C4-2B (cell line): ENCODE measurements around the gene HSPG2.
"Not testable (repeated sequence)": the region's sequence is repeated elsewhere in the genome, so short reads cannot be mapped to it uniquely, and the experiment has no call there.

Source experiments
- H3K27ac ChIP-seq: fragments of 450-650 bp; 2 replicates; pipeline ENCODE4 v1.5.1; 2017
- ZFX ChIP-seq: fragments of 450-650 bp; IDR thresholded peaks from 2 replicates; pipeline ENCODE4 v1.6.1; 2017
- TF ChIP-seq, protein P1 (sequence below): fragments of 450-650 bp; conservative IDR thresholded peaks from 2 replicates; pipeline ENCODE4 v1.5.1; 2017; ENCODE audit warnings: mild to moderate bottlenecking

The HSPG2 gene

DNA sequence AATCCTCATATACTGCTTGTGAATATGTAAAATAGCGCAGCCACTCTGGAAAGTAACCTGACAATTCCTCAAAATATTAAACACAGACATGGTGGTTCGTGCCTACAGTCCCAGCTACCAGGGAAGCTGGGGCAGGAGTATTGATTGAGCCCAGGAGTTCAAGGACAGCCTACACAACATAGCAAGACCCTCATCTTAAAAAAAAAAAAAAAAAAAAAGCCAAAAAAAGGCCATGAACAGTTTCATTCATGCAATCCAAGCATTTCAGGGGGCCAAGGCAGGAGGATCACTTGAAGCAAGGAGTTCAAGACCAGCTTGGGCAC lies 158.7 kb downstream of the HSPG2 start:
- TF ChIP-seq ZFX = no peak
- TF ChIP-seq, protein P1, sequence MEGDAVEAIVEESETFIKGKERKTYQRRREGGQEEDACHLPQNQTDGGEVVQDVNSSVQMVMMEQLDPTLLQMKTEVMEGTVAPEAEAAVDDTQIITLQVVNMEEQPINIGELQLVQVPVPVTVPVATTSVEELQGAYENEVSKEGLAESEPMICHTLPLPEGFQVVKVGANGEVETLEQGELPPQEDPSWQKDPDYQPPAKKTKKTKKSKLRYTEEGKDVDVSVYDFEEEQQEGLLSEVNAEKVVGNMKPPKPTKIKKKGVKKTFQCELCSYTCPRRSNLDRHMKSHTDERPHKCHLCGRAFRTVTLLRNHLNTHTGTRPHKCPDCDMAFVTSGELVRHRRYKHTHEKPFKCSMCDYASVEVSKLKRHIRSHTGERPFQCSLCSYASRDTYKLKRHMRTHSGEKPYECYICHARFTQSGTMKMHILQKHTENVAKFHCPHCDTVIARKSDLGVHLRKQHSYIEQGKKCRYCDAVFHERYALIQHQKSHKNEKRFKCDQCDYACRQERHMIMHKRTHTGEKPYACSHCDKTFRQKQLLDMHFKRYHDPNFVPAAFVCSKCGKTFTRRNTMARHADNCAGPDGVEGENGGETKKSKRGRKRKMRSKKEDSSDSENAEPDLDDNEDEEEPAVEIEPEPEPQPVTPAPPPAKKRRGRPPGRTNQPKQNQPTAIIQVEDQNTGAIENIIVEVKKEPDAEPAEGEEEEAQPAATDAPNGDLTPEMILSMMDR = no peak
- H3K27ac ChIP-seq = no peak overlapping the region

DNA sequence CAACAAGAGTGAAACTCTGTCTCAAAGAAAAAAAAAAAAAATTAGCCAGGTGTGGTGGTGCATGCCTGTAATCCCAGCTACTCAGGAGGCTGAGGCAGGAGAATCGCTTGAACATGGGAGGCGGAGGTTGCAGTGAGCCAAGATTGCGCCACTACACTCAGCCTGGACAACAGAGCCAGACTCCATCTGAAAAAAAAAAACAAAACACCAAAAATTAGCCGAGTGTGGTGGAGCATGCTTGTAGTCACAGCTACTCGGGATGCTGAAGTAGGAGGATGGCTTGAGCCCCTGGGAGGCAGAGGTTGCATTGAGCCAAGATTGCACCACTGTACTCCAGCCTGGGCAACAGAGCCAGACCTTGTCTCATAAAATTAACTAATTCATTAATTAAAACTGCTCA lies 160.2 kb downstream of the HSPG2 start:
- not testable (repeated sequence) for H3K27ac ChIP-seq

DNA sequence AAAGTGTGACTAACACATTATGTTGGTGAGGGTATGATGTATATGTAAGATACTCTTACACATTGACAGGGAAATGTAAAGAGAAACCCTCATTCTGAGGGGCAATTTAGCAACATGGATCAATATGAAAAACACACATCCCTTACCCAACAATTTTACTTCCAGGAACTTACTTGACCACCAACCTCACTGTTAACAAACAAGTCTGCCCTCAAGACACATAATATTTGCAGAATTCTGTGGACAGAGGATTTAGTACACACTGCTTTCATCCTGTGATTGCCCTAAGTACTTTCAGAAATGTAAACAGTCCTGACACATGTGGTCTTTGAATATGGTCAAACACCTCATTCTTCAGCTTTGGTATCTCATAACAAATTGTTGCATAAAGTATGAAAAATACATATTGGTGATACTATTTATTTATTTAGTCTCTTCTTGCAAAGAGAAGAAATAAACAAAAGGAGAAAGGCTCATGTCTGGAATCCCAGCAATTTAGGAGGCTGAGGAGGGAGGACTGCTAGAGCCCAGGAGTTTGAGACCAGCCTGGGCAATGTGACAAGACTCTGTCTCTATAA lies 161.0 kb downstream of the HSPG2 start:
- TF ChIP-seq, protein P1 = no peak
- no peak for TF ChIP-seq ZFX
- H3K27ac ChIP-seq = no peak overlapping the region

DNA sequence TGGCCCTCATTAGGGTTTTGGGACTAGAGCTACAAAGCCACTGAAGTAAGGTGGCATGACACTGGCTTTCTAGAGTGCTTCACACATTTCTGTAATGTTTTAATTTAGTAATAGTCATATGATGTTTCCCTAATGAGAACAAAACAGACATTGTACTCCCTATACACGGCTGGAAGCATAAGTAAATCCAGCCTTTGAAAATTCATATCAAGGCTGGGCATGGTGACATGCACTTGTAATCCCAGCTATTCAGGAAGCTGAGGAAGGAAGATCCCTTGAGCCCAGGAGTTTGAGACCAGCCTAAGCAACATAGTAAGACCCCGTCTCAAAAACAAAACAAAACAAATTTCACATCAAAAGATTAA lies 161.6 kb downstream of the HSPG2 start:
- TF ChIP-seq, protein P1 = no peak
- no peak for TF ChIP-seq ZFX
- H3K27ac ChIP-seq = no peak overlapping the region

DNA sequence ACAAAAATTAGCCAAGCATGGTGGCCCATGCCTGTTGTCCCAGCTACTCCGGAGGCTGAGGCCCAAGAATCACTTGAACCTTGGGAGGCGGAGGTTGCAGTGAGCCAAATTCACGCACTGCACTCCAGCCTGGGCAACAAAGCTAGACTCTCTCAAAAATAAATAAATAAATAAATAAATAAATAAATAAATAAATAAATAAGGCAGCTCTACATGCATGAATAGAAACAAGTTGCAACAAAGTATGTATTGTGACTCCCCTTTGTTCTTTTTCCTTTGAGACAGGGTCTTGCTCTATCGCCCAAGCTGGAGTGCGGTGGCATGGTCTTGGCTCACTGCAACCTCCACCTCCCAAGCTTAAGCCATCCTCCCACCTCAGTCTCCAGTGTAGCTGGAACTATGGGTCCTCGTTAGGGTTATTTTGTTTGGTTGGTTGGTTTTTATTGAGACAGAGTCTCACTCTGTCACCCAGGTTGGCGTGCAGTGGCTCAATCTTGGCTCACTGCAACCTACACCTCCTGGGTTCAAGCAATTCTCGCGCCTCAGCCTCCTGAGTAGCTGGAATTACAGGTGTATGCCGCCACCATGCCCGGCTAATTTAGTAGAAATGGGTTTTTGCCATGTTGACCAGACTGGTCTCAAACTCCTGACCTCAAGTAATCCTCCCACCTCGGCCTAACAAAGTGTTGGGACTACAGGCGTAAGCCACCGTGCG lies 162.1 kb downstream of the HSPG2 start:
- TF ChIP-seq, protein P1 = no peak
- TF ChIP-seq ZFX = no peak

DNA sequence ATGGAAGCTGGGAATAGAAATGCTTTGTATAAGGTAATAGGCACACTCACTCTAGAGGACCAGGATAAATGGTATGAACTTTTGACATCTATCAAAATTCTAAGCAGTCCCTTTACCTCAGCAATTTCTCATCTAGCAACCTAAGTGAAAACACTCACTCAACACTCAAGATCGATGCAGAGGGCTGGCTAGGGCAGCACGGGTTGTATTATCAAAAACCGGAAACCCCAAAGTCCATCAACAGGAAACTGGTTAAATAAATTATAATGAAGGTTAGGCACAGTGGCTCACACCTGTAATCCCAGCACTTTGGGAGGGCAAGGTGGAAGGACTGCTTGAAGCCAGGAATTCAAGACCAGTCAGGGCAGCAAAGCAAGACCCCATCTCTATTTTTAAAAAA lies 163.5 kb downstream of the HSPG2 start:
- no peak overlapping the region for H3K27ac ChIP-seq
- no peak for TF ChIP-seq ZFX
- TF ChIP-seq, protein P1 = no peak

More for the DNA sequence above, 162.1 kb downstream of the HSPG2 start:
- H3K27ac ChIP-seq = no peak overlapping the region
